K562 (cell line): ENCODE data around the gene CABP4. TPM values are rescaled to one million over a fixed set of nuclear protein-coding genes. Genes with fewer than 3 reads are reported as not detected.

Experiments used
- ATAC-seq: fragments of 200-7000 bp; cut with Tn5 transposase; 3 replicates; pipeline ENCODE4 v1.9.1; 2020; ENCODE audit warnings: moderate library complexity
- BruUV-seq: library from RNA; stranded (reverse); fragments of 400-500 nt; replicated peaks from 2 replicates; lab custom pipeline; 2021; lab: Mats Ljungman, UMichigan
- CTCF ChIA-PET: fragments of 300-600 bp; formaldehyde crosslinking; extraction: SDS; loops from one replicate; lab custom pipeline; 2021; ENCODE audit warnings: low intra/inter-chr PET ratio; lab: Yijun Ruan, JAX
- POLR2A ChIA-PET: fragments of 300-600, 350-650 bp; sonication (Branson Sonifier 250); formaldehyde crosslinking; extraction: SDS; loops from one replicate; lab custom pipeline; 2021; ENCODE audit warnings: antibody characterized with exemption, inconsistent platforms; lab: Yijun Ruan, JAX
- DNase-seq, 4 experiments: peaks; one replicate each; pipeline versions ENCODE4 v3.0.0 to v3.0.0-alpha.2; 2011 to 2018; ENCODE audit warnings: low spot score in 3 of 4, mixed read lengths in 3 of 4; ENCODE audit errors: extremely low read depth in 1 of 4
- FAIRE-seq: peaks from 2 replicates; lab custom pipeline; 2011; peaks lifted over from hg19 to GRCh38; lab: Jason Lieb, UNC
- H2AFZ ChIP-seq: 2 replicates; pipeline ENCODE4 v1.6.0; 2011; ENCODE audit warnings: low read depth, low read length, control low read depth, inconsistent platforms
- H3K27ac ChIP-seq: fragments of 200-600 bp; 3 replicates; pipeline ENCODE4 v1.8.0; 2011; ENCODE audit warnings: low read depth, mild to moderate bottlenecking, control low read depth, inconsistent platforms, low read length, moderate library complexity, mixed read lengths; ENCODE audit errors: extremely low read depth
- H3K27me3 ChIP-seq, 2 experiments: fragments of 300-600 bp in 1 of 2; 2 replicates in 1 of 2; 3 replicates in 1 of 2; pipeline versions ENCODE4 v1.6.0 to v1.8.0; 2011; ENCODE audit warnings: inconsistent platforms in 2 of 2, low read length in 2 of 2, mild to moderate bottlenecking in 1 of 2, mixed read lengths in 1 of 2, moderate library complexity in 1 of 2; ENCODE audit not compliant: control insufficient read depth in 2 of 2, insufficient read depth in 2 of 2
- H3K36me3 ChIP-seq: fragments of 300-600 bp; 3 replicates; pipeline ENCODE4 v1.8.0; 2011; ENCODE audit warnings: mild to moderate bottlenecking, low read length, inconsistent platforms; ENCODE audit not compliant: control insufficient read depth, insufficient read depth
- H3K4me1 ChIP-seq, 2 experiments: fragments of 200-600 bp in 1 of 2; replicated peaks in 1 of 2; 2 replicates in 1 of 2; 3 replicates in 1 of 2; pipeline versions ENCODE4 v1.5.1 to v1.8.0; 2011; ENCODE audit warnings: inconsistent platforms in 2 of 2, low read length in 2 of 2, mild to moderate bottlenecking in 1 of 2, mixed read lengths in 1 of 2, moderate library complexity in 1 of 2; ENCODE audit not compliant: control insufficient read depth in 2 of 2, insufficient read depth in 2 of 2
- H3K4me2 ChIP-seq: 2 replicates; pipeline ENCODE4 v1.6.1; 2011; ENCODE audit warnings: low read length, control low read depth, inconsistent platforms, mixed read lengths; ENCODE audit not compliant: insufficient read depth
- H3K4me3 ChIP-seq: fragments of 200-600 bp; sonication (generic), shearing (Covaris generic); 2 replicates; pipeline ENCODE4 v1.5.1; 2016; ENCODE audit warnings: control low read depth, inconsistent platforms
- H3K79me2 ChIP-seq: fragments of 200-600 bp; 3 replicates; pipeline ENCODE4 v1.8.0; 2011; ENCODE audit warnings: low read length, inconsistent platforms; ENCODE audit not compliant: control insufficient read depth, insufficient read depth
- H3K9ac ChIP-seq, 2 experiments: 2 replicates each; pipeline versions ENCODE4 v1.6.0 to v1.6.1; 2011; ENCODE audit warnings: low read depth in 2 of 2, low read length in 2 of 2, control low read depth in 1 of 2, inconsistent platforms in 1 of 2, mild to moderate bottlenecking in 1 of 2, mixed read lengths in 1 of 2; ENCODE audit not compliant: insufficient read depth in 1 of 2
- H3K9me1 ChIP-seq: one replicate; pipeline ENCODE4 v1.6.0; 2011; ENCODE audit warnings: inconsistent platforms, mild to moderate bottlenecking, low read length, moderate library complexity; ENCODE audit not compliant: control insufficient read depth, insufficient read depth
- H3K9me3 ChIP-seq: replicated peaks from 2 replicates; pipeline ENCODE4 v1.5.1; 2011; ENCODE audit warnings: low read depth, low read length, inconsistent platforms; ENCODE audit not compliant: control insufficient read depth, insufficient read depth
- H4K20me1 ChIP-seq: replicated peaks from 2 replicates; pipeline ENCODE4 v1.6.1; 2011; ENCODE audit warnings: low read length, inconsistent platforms, mixed read lengths; ENCODE audit not compliant: control insufficient read depth, insufficient read depth
- CHD7 ChIP-seq: fragments of 200-600 bp; sonication (generic); IDR thresholded peaks from one replicate; pipeline ENCODE4 v1.6.1; 2012; ENCODE audit warnings: mild to moderate bottlenecking, low read depth, low read length, inconsistent platforms
- DPF2 ChIP-seq: fragments of 450-650 bp; IDR thresholded peaks from 2 replicates; pipeline ENCODE4 v1.6.1; 2016
- EGR1 ChIP-seq: fragments of 450-650 bp; conservative IDR thresholded peaks from 2 replicates; pipeline ENCODE4 v1.6.1; 2017; ENCODE audit warnings: mild to moderate bottlenecking
- IRF2 ChIP-seq: sonication (generic); formaldehyde crosslinking; IDR thresholded peaks from 2 replicates; pipeline ENCODE4 v1.8.1; 2022; ENCODE audit warnings: mild to moderate bottlenecking, missing genetic modification reagents
- KDM5B ChIP-seq: fragments of 200-600 bp; sonication (generic); IDR thresholded peaks from 2 replicates; pipeline ENCODE4 v1.6.1; 2012; ENCODE audit warnings: low read depth, mild to moderate bottlenecking, moderate library complexity, low read length, control low read depth, inconsistent platforms; ENCODE audit not compliant: insufficient replicate concordance
- RBBP5 ChIP-seq: fragments of 200-600 bp; sonication (generic); IDR thresholded peaks from 2 replicates; pipeline ENCODE4 v1.6.1; 2012; ENCODE audit warnings: borderline replicate concordance, mild to moderate bottlenecking, low read length, control low read depth, inconsistent platforms; ENCODE audit not compliant: insufficient read depth, poor library complexity, severe bottlenecking
- ZNF143 ChIP-seq: sonication (generic); formaldehyde crosslinking; IDR thresholded peaks from 2 replicates; pipeline ENCODE4 v1.9.0; 2022; ENCODE audit warnings: mild to moderate bottlenecking, missing genetic modification reagents
- ZNF408 ChIP-seq: fragments of 250-450 bp; sonication (Bioruptor Pico); IDR thresholded peaks from 2 replicates; pipeline ENCODE4 v1.4.0; 2020; ENCODE audit warnings: low read depth, mild to moderate bottlenecking, moderate library complexity
- ZNF740 ChIP-seq, 3 experiments: fragments of 200-800 bp in 1 of 3; sonication (Bioruptor generic) in 1 of 3; sonication (generic) in 1 of 3; formaldehyde crosslinking in 1 of 3; IDR thresholded peaks; 2 replicates each; pipeline versions ENCODE4 v1.6.1 to v1.8.0; 2016 to 2022; ENCODE audit warnings: mild to moderate bottlenecking in 2 of 3, missing compliant biosample characterization in 2 of 3, missing genetic modification characterization in 2 of 3, missing genetic modification reagents in 1 of 3
- WGBS: fragments of 100-300 bp; shearing (Covaris generic); methylation state at CpG from one replicate; pipeline ENCODE4 v1.1.6; 2016; ENCODE audit warnings: low coverage, mixed read lengths; ENCODE audit not compliant: insufficient coverage; ENCODE audit errors: missing lambda C conversion rate; 5-methylcytosine and 5-hydroxymethylcytosine counted together
- in situ Hi-C: fragments of 300-500 bp; cut with MboI; formaldehyde crosslinking; loops from 4 replicates; pipeline ENCODE4 v1.15.0; 2018; ENCODE audit warnings: inconsistent platforms, mixed read lengths
- intact Hi-C: fragments of 100-400 bp; cut with micrococcal nuclease; formaldehyde crosslinking; loops from 2 replicates; pipeline ENCODE4 v1.14.2; 2022
- polyA plus RNA-seq, 8 experiments: library from polyadenylated mRNA; depleted of rRNA in 4 of 8; stranded (reverse) in 5 of 8; unstranded in 3 of 8; fragments of >200 nt; fragmentation: Nextera tagmentation in 2 of 8; fragmentation: Illumina TruSeq in 1 of 8; extraction: Ambion mirVana in 2 of 8; extraction: Trizol in 1 of 8; gene quantifications; 2 replicates each; pipeline versions ENCODE4 v1.2.1 to v1.2.3, GENCODE V29; 2011 to 2014; ENCODE audit warnings: inconsistent platforms in 1 of 8, missing spikeins in 1 of 8
- total RNA-seq, 7 experiments: library from RNA; depleted of rRNA in 6 of 7; stranded (reverse); fragments of >200 nt in 6 of 7; fragmentation: Illumina TruSeq in 2 of 7; extraction: Trizol in 2 of 7; gene quantifications; 2 replicates each; pipeline versions ENCODE4 v1.2.1 to v1.2.3, GENCODE V29; 2011 to 2021; ENCODE audit warnings: low replicate concordance in 1 of 7

CABP4 gene
- total and polyA plus RNA-seq, 9 of the 15 experiments (the other 6 are each of a cell fraction or from before 2014, with no cell fraction given) = 0.11 TPM; not detected in 8

- FAIRE-seq = peak; percentile 11
- peak in 1 of 4 experiments; percentile 33 for DNase-seq
- H3K4me3 ChIP-seq = peak overlapping the region; percentile 62
- no peaks in the 10 kb centered on the region for H3K36me3 ChIP-seq
- H3K9ac ChIP-seq = peak overlapping the region; percentile 73 to 96
- H3K9me3 ChIP-seq = no peaks in the 10 kb centered on the region
- ChIA-PET CTCF (no interaction called here), POLR2A (interaction anchor here (0.6 to 2.1 kb wide), 8 partner anchors 8 to 782 kb away, joined by 3 to 10 read pairs (median 4); partner anchors contain the start of genes PPP1CA, PTPRCAP and RPS6KB2)
- H2AFZ ChIP-seq = peak overlapping the region; percentile 78
- peak overlapping the region; percentile 94 for H3K27ac ChIP-seq
- no peaks in the 10 kb centered on the region for H4K20me1 ChIP-seq
- H3K79me2 ChIP-seq = peaks cover 8% of the 10 kb centered on the region; the same call in 1 of the 3 replicates
- 36% methylated on average over 14 of the region's 15 CpGs for WGBS
- BruUV-seq = no TSS peak
- no peaks in the 10 kb centered on the region for H3K9me1 ChIP-seq
- ATAC-seq = no peak; the same call in 2 of the 3 replicates
- in situ Hi-C loops (no loop called here), intact Hi-C loops (loop anchor here (5.0 kb wide), 1 partner anchor 47 kb away; the partner anchor contains the start of gene TMEM134)
- peak overlapping the region; percentile 84 for H3K4me2 ChIP-seq
- H3K27me3 ChIP-seq = no peaks in the 10 kb centered on the region
- peaks cover 6 to 72% of the 10 kb centered on the region in 2 experiments for H3K4me1 ChIP-seq
- TF ChIP-seq CHD7 = no peak
- peak; percentile 21; the same call in 1 of the 2 replicates for TF ChIP-seq DPF2
- peak; percentile 74; the same call in 1 of the 2 replicates for TF ChIP-seq ZNF740 (CRISPR knock-in tag; IDR thresholded peaks at IDR 0.05)
- TF ChIP-seq ZNF740 (tag; IDR thresholded peaks at IDR 0.05) = no peak
- TF ChIP-seq ZNF408 (CRISPR knock-in tag) = no peak
- peak; percentile 15 for TF ChIP-seq KDM5B
- TF ChIP-seq ZNF143 (CRISPR knock-in tag) = no peak
- peak; percentile 69 for TF ChIP-seq EGR1
- no peak for TF ChIP-seq RBBP5
- TF ChIP-seq IRF2 (CRISPR knock-in tag) = no peak
Measured at GRCh38 chr11:67420147-67420645, 35.0 kb upstream of the CABP4 start.
